GM18858 (cell line): ENCODE data around the gene COX4I2.
"Not testable (repeated sequence)": the region's sequence is repeated elsewhere in the genome, so short reads cannot be mapped to it uniquely, and the experiment has no call there.

Experiments used
- ATAC-seq: cut with Tn5 transposase; IDR thresholded peaks from one replicate; pipeline ENCODE4 v1.9.1; 2021; ENCODE audit not compliant: unreplicated experiment

The COX4I2 gene

GRCh38 chr20:31607640-31608250, 30.0 kb upstream of the COX4I2 start:
- ATAC-seq: no peak

GRCh38 chr20:31608251-31608945, 29.3 kb upstream of the COX4I2 start:
- no peak for ATAC-seq

- not testable (repeated sequence) for ATAC-seq
Observed at GRCh38 chr20:31612271-31612640, 25.5 kb upstream of the COX4I2 start.

- no peak for ATAC-seq
Observed at GRCh38 chr20:31615416-31615815, 22.3 kb upstream of the COX4I2 start.

GRCh38 chr20:31617432-31618104, 20.1 kb upstream of the COX4I2 start:
- no peak for ATAC-seq

GRCh38 chr20:31620246-31620645, 17.5 kb upstream of the COX4I2 start:
- no peak for ATAC-seq

GRCh38 chr20:31623123-31623505, 14.6 kb upstream of the COX4I2 start:
- not testable (repeated sequence) for ATAC-seq

- not testable (repeated sequence) for ATAC-seq
Observed at GRCh38 chr20:31626534-31626933, 11.2 kb upstream of the COX4I2 start.

- not testable (repeated sequence) for ATAC-seq
Observed at GRCh38 chr20:31628057-31628456, 9.7 kb upstream of the COX4I2 start.

GRCh38 chr20:31630187-31630790, 7.4 kb upstream of the COX4I2 start:
- no peak for ATAC-seq

- no peak for ATAC-seq
Observed at GRCh38 chr20:31632548-31633338, 5.0 kb upstream of the COX4I2 start.

GRCh38 chr20:31633339-31633914, 4.3 kb upstream of the COX4I2 start:
- no peak for ATAC-seq

- ATAC-seq: no peak
Observed at GRCh38 chr20:31638317-31638716, 605 bp downstream of the COX4I2 start.

GRCh38 chr20:31638816-31639215, 1.1 kb downstream of the COX4I2 start:
- ATAC-seq: no peak

- ATAC-seq: no peak
Observed at GRCh38 chr20:31640259-31640658, 2.5 kb downstream of the COX4I2 start.

GRCh38 chr20:31641391-31641790, 3.7 kb downstream of the COX4I2 start:
- ATAC-seq: no peak

GRCh38 chr20:31642837-31643236, 5.1 kb downstream of the COX4I2 start:
- no peak for ATAC-seq

- no peak for ATAC-seq
Observed at GRCh38 chr20:31643522-31643921, 5.8 kb downstream of the COX4I2 start.

GRCh38 chr20:31644701-31645100, 7.0 kb downstream of the COX4I2 start:
- ATAC-seq: no peak

- ATAC-seq: not testable (repeated sequence)
Observed at GRCh38 chr20:31648104-31648503, 10.4 kb downstream of the COX4I2 start.

GRCh38 chr20:31652917-31653396, 15.2 kb downstream of the COX4I2 start:
- no peak for ATAC-seq
